Lower leg skin (tissue), 3 donors: ENCODE results near the gene C1orf21.

Experiments
- CTCF ChIP-seq, 3 donors: fragments of 450-650 bp; IDR thresholded peaks; one replicate each; pipeline ENCODE4 v1.5.1; 2016; ENCODE audit warnings: antibody characterized with exemption in 3 of 3, mild to moderate bottlenecking in 3 of 3, moderate library complexity in 2 of 3
- POLR2A ChIP-seq, 2 donors: fragments of 450-650 bp; IDR thresholded peaks; one replicate each; pipeline ENCODE4 v1.6.1; 2016 to 2017; ENCODE audit warnings: antibody characterized with exemption in 2 of 2, mild to moderate bottlenecking in 1 of 2, moderate library complexity in 1 of 2

GRCh38 chr1:184558691-184559090 lies 171.9 kb downstream of the C1orf21 start:
- TF ChIP-seq CTCF (IDR thresholded peaks at IDR 0.05) (no peak), POLR2A (IDR thresholded peaks at IDR 0.05) (no peak)
